Common myeloid progenitor, CD34-positive (primary cell): Measurements from ENCODE around the gene GRK4.

ENCODE experiments used
- CTCF ChIA-PET: fragments of 350-600 bp; sonication (Branson Sonifier 250); formaldehyde crosslinking; loops from one replicate; lab custom pipeline; 2021; ENCODE audit warnings: antibody characterized with exemption; lab: Charles Lee
- POLR2A ChIA-PET: fragments of 350-600 bp; sonication (Branson Sonifier 250); formaldehyde crosslinking; loops from one replicate; lab custom pipeline; 2021; ENCODE audit warnings: antibody characterized with exemption; lab: Charles Lee
- DNase-seq, 3 donors: peaks; one replicate each; pipeline versions ENCODE4 v3.0.0 to v3.0.0-alpha.2; 2013
- H3K27ac ChIP-seq, 2 experiments: 1 replicate in 1 of 2; 2 replicates in 1 of 2; pipeline ENCODE4 v1.7.0; 2013; ENCODE audit warnings: inconsistent platforms in 2 of 2, low read length in 2 of 2, mild to moderate bottlenecking in 2 of 2, low read depth in 1 of 2, moderate library complexity in 1 of 2; ENCODE audit not compliant: severe bottlenecking in 2 of 2, insufficient read depth in 1 of 2, poor library complexity in 1 of 2
- H3K27me3 ChIP-seq, 5 experiments: replicated peaks in 2 of 5; 1 replicate in 3 of 5; 2 replicates in 2 of 5; pipeline versions ENCODE4 v1.6.1 to v1.7.0; 2013; ENCODE audit warnings: low read length in 4 of 5, mild to moderate bottlenecking in 2 of 5, moderate library complexity in 2 of 5, inconsistent platforms in 1 of 5; ENCODE audit not compliant: insufficient read depth in 5 of 5, control insufficient read depth in 4 of 5
- H3K36me3 ChIP-seq, 4 experiments: 1 replicate in 2 of 4; 2 replicates in 2 of 4; pipeline versions ENCODE4 v1.6.1 to v1.7.0; 2013; ENCODE audit warnings: low read length in 3 of 4, control low read depth in 1 of 4, mild to moderate bottlenecking in 1 of 4; ENCODE audit not compliant: control insufficient read depth in 4 of 4, insufficient read depth in 4 of 4
- H3K4me1 ChIP-seq, 4 experiments: 1 replicate in 3 of 4; 2 replicates in 1 of 4; pipeline versions ENCODE4 v1.6.1 to v1.7.1; 2013; ENCODE audit warnings: low read length in 3 of 4, mild to moderate bottlenecking in 3 of 4, control low read depth in 1 of 4, inconsistent platforms in 1 of 4, moderate library complexity in 1 of 4; ENCODE audit not compliant: control insufficient read depth in 4 of 4, insufficient read depth in 4 of 4; ENCODE audit errors: control extremely low read depth in 1 of 4
- H3K4me3 ChIP-seq, 7 experiments: 1 replicate in 4 of 7; 2 replicates in 3 of 7; pipeline versions ENCODE4 v1.5.1 to v1.7.0; 2013; ENCODE audit warnings: mild to moderate bottlenecking in 7 of 7, low read length in 6 of 7, moderate library complexity in 6 of 7, inconsistent platforms in 2 of 7, low read depth in 2 of 7, control low read depth in 1 of 7; ENCODE audit not compliant: insufficient read depth in 4 of 7, control insufficient read depth in 1 of 7; ENCODE audit errors: extremely low read depth in 1 of 7
- H3K9me3 ChIP-seq, 5 experiments: 1 replicate in 4 of 5; 2 replicates in 1 of 5; pipeline versions ENCODE4 v1.6.1 to v1.7.1; 2013; ENCODE audit warnings: low read length in 4 of 5, mild to moderate bottlenecking in 2 of 5, inconsistent platforms in 1 of 5, low read depth in 1 of 5, moderate library complexity in 1 of 5; ENCODE audit not compliant: control insufficient read depth in 4 of 5, insufficient read depth in 2 of 5; ENCODE audit errors: control extremely low read depth in 1 of 5
- WGBS: methylation state at CpG from one replicate; pipeline ENCODE4 v1.1.5; 2013; ENCODE audit not compliant: insufficient coverage; 5-methylcytosine and 5-hydroxymethylcytosine counted together

The GRK4 gene

DNA sequence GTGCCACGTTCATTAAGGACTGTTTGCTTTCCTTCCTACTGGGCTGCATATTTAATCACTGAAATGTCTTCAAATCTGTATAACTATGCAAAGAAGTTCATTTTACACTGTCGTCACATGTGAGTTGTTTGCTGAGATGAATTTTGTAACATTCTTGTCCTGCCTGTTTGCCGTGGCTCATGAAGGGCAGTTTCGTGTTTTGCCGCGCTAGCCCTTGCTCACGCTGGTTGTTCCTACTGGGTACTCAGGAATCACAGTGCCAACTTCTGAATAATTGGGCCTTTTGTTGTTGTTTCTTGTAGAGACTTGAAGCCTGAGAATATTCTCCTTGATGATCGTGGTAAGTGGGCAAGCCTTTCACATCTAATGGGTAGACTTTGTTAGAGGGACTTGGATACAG is 58.7 kb downstream of the GRK4 start:
- ChIA-PET CTCF (no interaction called here), POLR2A (no interaction called here)
- H3K4me3 ChIP-seq, result no peak overlapping the region

GRCh38 chr4:3022651-3023050 is 59.3 kb downstream of the GRK4 start:
- WGBS, result 75% methylated on average over 1 of the region's 3 CpGs
- CTCF ChIA-PET, result no interaction called here

More for the DNA sequence above, 58.7 kb downstream of the GRK4 start:
- Histone ChIP-seq H3K27ac (no peak overlapping the region), H3K9me3 (peaks cover 0 to 7% (median 6%) of the 10 kb centered on the region in 5 experiments), H3K4me1 (peaks cover 0 to 5% (median 3%) of the 10 kb centered on the region in 4 experiments), H3K27me3 (no peaks in the 10 kb centered on the region), H3K36me3 (no peaks in the 10 kb centered on the region)
- WGBS, result 88% methylated on average over 6 of the region's 8 CpGs
- DNase-seq, result no peak

DNA sequence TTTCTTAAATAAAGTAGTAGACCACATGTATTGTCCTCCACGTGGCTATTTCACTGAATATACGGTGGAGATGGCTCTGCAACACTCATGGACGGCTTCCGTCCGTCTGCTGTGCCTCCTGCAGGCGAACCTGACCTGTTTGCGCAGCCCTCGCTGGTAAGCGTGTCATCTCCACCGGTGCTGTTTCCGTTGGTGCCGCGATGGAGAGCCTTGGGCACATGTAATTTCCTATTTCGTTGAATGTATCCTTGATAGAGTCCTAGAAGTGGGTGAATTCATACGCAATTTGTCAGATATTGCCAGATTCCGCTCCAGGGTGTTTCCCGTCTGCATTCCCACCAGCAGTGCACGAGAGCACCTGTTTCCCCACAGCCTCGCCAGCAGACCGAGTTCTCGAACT is 62.5 kb downstream of the GRK4 start:
- peaks cover 0 to 7% (median 6%) of the 10 kb centered on the region in 5 experiments for H3K9me3 ChIP-seq
- ChIA-PET POLR2A (no interaction called here), CTCF (no interaction called here)
- no peaks in the 10 kb centered on the region for H3K4me1 ChIP-seq
- H3K27me3 ChIP-seq, result no peaks in the 10 kb centered on the region
- no peaks in the 10 kb centered on the region for H3K36me3 ChIP-seq
- 96% methylated on average over 14 of the region's 21 CpGs for WGBS
- no peak for DNase-seq
- no peak overlapping the region for H3K4me3 ChIP-seq
- no peak overlapping the region for H3K27ac ChIP-seq

More at GRCh38 chr4:3022651-3023050, 59.3 kb downstream of the GRK4 start:
- Histone ChIP-seq H3K27ac (no peak overlapping the region), H3K36me3 (no peaks in the 10 kb centered on the region), H3K9me3 (peaks cover 0 to 7% (median 6%) of the 10 kb centered on the region in 5 experiments), H3K4me1 (peaks cover 0 to under 1% (median under 1%) of the 10 kb centered on the region in 4 experiments), H3K27me3 (no peaks in the 10 kb centered on the region), H3K4me3 (no peak overlapping the region)
- DNase-seq, result no peak
- POLR2A ChIA-PET, result no interaction called here

- POLR2A ChIA-PET, result no interaction called here
- 99% methylated on average over 7 of the region's 9 CpGs for whole genome bisulfite sequencing
- Histone ChIP-seq H3K9me3 (peaks cover 0 to 7% (median 6%) of the 10 kb centered on the region in 5 experiments), H3K36me3 (no peaks in the 10 kb centered on the region), H3K27ac (no peak overlapping the region), H3K27me3 (no peaks in the 10 kb centered on the region), H3K4me1 (no peaks in the 10 kb centered on the region), H3K4me3 (no peak overlapping the region)
- DNase-seq, result no peak
- CTCF ChIA-PET, result no interaction called here
Measured at GRCh38 chr4:3026540-3026939, 63.2 kb downstream of the GRK4 start.

DNA sequence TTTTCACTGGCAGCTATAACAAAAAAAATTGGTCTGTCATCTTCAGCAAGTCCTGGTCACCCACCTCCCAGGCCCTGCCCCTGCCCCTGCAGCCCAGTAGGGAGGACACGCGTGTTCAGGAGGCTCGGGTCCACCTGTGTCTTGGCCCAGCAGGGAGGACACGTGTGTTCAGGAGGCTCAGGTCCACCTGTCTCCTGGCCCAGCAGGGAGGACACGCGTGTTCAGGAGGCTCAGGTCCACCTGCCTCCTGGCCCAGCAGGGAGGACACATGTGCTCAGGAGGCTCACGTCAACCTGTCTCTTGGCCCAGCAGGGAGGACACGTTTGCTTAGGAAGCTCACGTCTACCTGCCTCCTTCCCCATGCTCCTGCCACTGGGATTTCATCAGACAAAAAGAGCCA is 66.1 kb downstream of the GRK4 start:
- Histone ChIP-seq H3K27me3 (no peaks in the 10 kb centered on the region), H3K36me3 (no peaks in the 10 kb centered on the region), H3K9me3 (no peaks in the 10 kb centered on the region), H3K4me1 (no peaks in the 10 kb centered on the region), H3K4me3 (no peak overlapping the region), H3K27ac (no peak overlapping the region)
- DNase-seq, result no peak
- CTCF ChIA-PET, result interaction anchor here (1.5 kb wide), 1 partner anchor 15 kb away, joined by 3 read pairs; no protein-coding TSS in a partner anchor
- POLR2A ChIA-PET, result no interaction called here
- 93% methylated on average over 7 of the region's 9 CpGs for WGBS

- Histone ChIP-seq H3K9me3 (no peaks in the 10 kb centered on the region), H3K27me3 (no peaks in the 10 kb centered on the region), H3K4me3 (no peak overlapping the region), H3K36me3 (no peaks in the 10 kb centered on the region), H3K4me1 (no peaks in the 10 kb centered on the region), H3K27ac (no peak overlapping the region)
- WGBS, result 94% methylated on average over 11 of the region's 18 CpGs
- ChIA-PET CTCF (interaction anchor here (0.6 to 1.9 kb wide), 5 partner anchors 14 to 64 kb away, joined by 3 to 7 read pairs (median 3); no protein-coding TSS in a partner anchor), POLR2A (no interaction called here)
- DNase-seq, result no peak
Measured at GRCh38 chr4:3030566-3031356, 67.4 kb downstream of the GRK4 start.

- H3K4me3 ChIP-seq, result no peak overlapping the region
- no peaks in the 10 kb centered on the region for H3K27me3 ChIP-seq
- ChIA-PET CTCF (interaction anchor here (0.6 to 1.9 kb wide), 7 partner anchors 10 to 64 kb away, joined by 3 to 7 read pairs (median 3); no protein-coding TSS in a partner anchor), POLR2A (no interaction called here)
- H3K27ac ChIP-seq, result no peak overlapping the region
- H3K4me1 ChIP-seq, result no peaks in the 10 kb centered on the region
- WGBS, result 97% methylated on average over 11 of the region's 12 CpGs
- H3K36me3 ChIP-seq, result no peaks in the 10 kb centered on the region
- no peak for DNase-seq
- no peaks in the 10 kb centered on the region for H3K9me3 ChIP-seq
Measured at GRCh38 chr4:3031357-3032082, 68.1 kb downstream of the GRK4 start.
